SK-N-DZ (cell line): ENCODE measurements around the gene LRRK2.
"Not testable (repeated sequence)": the region's sequence is repeated elsewhere in the genome, so short reads cannot be mapped to it uniquely, and the experiment has no call there.

Experiments
- DNase-seq: peaks from one replicate; pipeline ENCODE4 v3.0.0-alpha.2; 2015; ENCODE audit warnings: low spot score

LRRK2 gene

GRCh38 chr12:40212566-40212965 lies 12.2 kb upstream of the LRRK2 start:
- no peak for DNase-seq

GRCh38 chr12:40215982-40216381 lies 8.8 kb upstream of the LRRK2 start:
- DNase-seq, result no peak

GRCh38 chr12:40216516-40217288 lies 8.1 kb upstream of the LRRK2 start:
- DNase-seq, result no peak

GRCh38 chr12:40219760-40220159 lies 5.0 kb upstream of the LRRK2 start:
- no peak for DNase-seq

GRCh38 chr12:40222247-40222646 lies 2.5 kb upstream of the LRRK2 start:
- DNase-seq, result no peak

GRCh38 chr12:40223646-40224045 lies 1.2 kb upstream of the LRRK2 start:
- no peak for DNase-seq

- no peak for DNase-seq
These were observed 663 bp downstream of the LRRK2 start for GRCh38 chr12:40225337-40225983.

- DNase-seq, result no peak
These were observed 1.3 kb downstream of the LRRK2 start for GRCh38 chr12:40225984-40226602.

GRCh38 chr12:40226705-40227104 lies 1.9 kb downstream of the LRRK2 start:
- no peak for DNase-seq

- DNase-seq, result no peak
These were observed 2.6 kb downstream of the LRRK2 start for GRCh38 chr12:40227447-40227846.

GRCh38 chr12:40228727-40229126 lies 3.9 kb downstream of the LRRK2 start:
- DNase-seq, result no peak

GRCh38 chr12:40229690-40230651 lies 5.2 kb downstream of the LRRK2 start:
- DNase-seq, result no peak

GRCh38 chr12:40232602-40233001 lies 7.8 kb downstream of the LRRK2 start:
- DNase-seq, result no peak

- no peak for DNase-seq
These were observed 9.1 kb downstream of the LRRK2 start for GRCh38 chr12:40233741-40234367.

GRCh38 chr12:40236357-40236850 lies 11.6 kb downstream of the LRRK2 start:
- DNase-seq, result no peak

GRCh38 chr12:40238266-40238902 lies 13.6 kb downstream of the LRRK2 start:
- DNase-seq, result peak; percentile 62

- DNase-seq, result no peak
These were observed 14.2 kb downstream of the LRRK2 start for GRCh38 chr12:40238979-40239378.

GRCh38 chr12:40240779-40241178 lies 16.0 kb downstream of the LRRK2 start:
- no peak for DNase-seq

GRCh38 chr12:40241741-40242140 lies 16.9 kb downstream of the LRRK2 start:
- DNase-seq, result no peak

GRCh38 chr12:40244526-40245156 lies 19.8 kb downstream of the LRRK2 start:
- not testable (repeated sequence) for DNase-seq
